Heart left ventricle (tissue), 16 donors: ENCODE results near the gene KCNJ2. TPM values are rescaled to one million over a fixed set of nuclear protein-coding genes. Genes with fewer than 3 reads are reported as not detected.

Experiments
- ATAC-seq, 4 donors: fragments of 200-7000 bp; cut with Tn5 transposase; one replicate each; pipeline ENCODE4 v1.9.1; 2020 to 2022; ENCODE audit warnings: moderate library complexity in 4 of 4, mild to moderate bottlenecking in 3 of 4, moderate number of reproducible peaks in 1 of 4
- DNase-seq, 5 donors: peaks; one replicate each; pipeline ENCODE4 v3.0.0-alpha.2; 2020
- H3K27ac ChIP-seq, 12 donors: fragments of 200-600 bp; sonication (generic) in 4 of 12; one replicate each; pipeline versions ENCODE4 v1.5.0 to v1.8.0; 2016 to 2022; ENCODE audit warnings: mild to moderate bottlenecking in 2 of 12
- H3K27me3 ChIP-seq, 9 donors: fragments of 200-600 bp; sonication (generic) in 2 of 9; one replicate each; pipeline versions ENCODE4 v1.5.1 to v1.8.0; 2016 to 2022; ENCODE audit warnings: mild to moderate bottlenecking in 3 of 9
- H3K36me3 ChIP-seq, 9 donors: fragments of 200-600 bp; sonication (generic) in 2 of 9; one replicate each; pipeline versions ENCODE4 v1.5.0 to v1.8.0; 2018 to 2022; ENCODE audit warnings: mild to moderate bottlenecking in 2 of 9
- H3K4me1 ChIP-seq, 12 donors: fragments of 200-600 bp; sonication (generic) in 4 of 12; one replicate each; pipeline versions ENCODE4 v1.5.0 to v1.8.0; 2016 to 2022; ENCODE audit warnings: mild to moderate bottlenecking in 3 of 12
- H3K4me3 ChIP-seq, 12 donors: fragments of 200-600 bp; sonication (generic) in 4 of 12; one replicate each; pipeline versions ENCODE4 v1.5.0 to v1.8.0; 2017 to 2022; ENCODE audit warnings: mild to moderate bottlenecking in 9 of 12, moderate library complexity in 4 of 12
- H3K9me3 ChIP-seq, 12 donors: fragments of 200-600 bp; sonication (generic) in 4 of 12; one replicate each; pipeline versions ENCODE4 v1.5.0 to v1.8.0; 2016 to 2022; ENCODE audit warnings: mild to moderate bottlenecking in 1 of 12
- CTCF ChIP-seq, 12 donors: fragments of 200-600 bp; sonication (generic) in 4 of 12; IDR thresholded peaks; one replicate each; pipeline versions ENCODE4 v1.5.0 to v1.8.0; 2018 to 2022; ENCODE audit warnings: antibody characterized with exemption in 12 of 12, mild to moderate bottlenecking in 5 of 12
- POLR2A ChIP-seq, 2 donors: fragments of 450-650 bp; IDR thresholded peaks; one replicate each; pipeline ENCODE4 v1.6.1; 2017; ENCODE audit warnings: antibody characterized with exemption in 2 of 2, mild to moderate bottlenecking in 2 of 2, moderate library complexity in 2 of 2
- WGBS, 4 donors: extraction: QIAGEN DNeasy Blood & Tissue Kit in 2 of 4; methylation state at CpG; one replicate each; pipeline versions ENCODE4 v1.1.5 to v1.1.7; 2013 to 2018; 5-methylcytosine and 5-hydroxymethylcytosine counted together
- intact Hi-C, 10 donors: fragments of 100-400 bp; cut with DNase I; formaldehyde crosslinking; loops; one replicate each; pipeline versions ENCODE4 v1.11.1 to v1.14.2; 2022
- polyA plus RNA-seq, 2 donors: library from polyadenylated mRNA; stranded (reverse); fragments of 200-250 nt; gene quantifications; one replicate each; pipeline ENCODE4 v1.2.3, GENCODE V29; 2013
- total RNA-seq, 9 donors: library from RNA; depleted of rRNA in 2 of 9; stranded (reverse); fragments of >200 nt in 2 of 9; fragmentation: NEBNext Ultra II Directional in 3 of 9; extraction: Animal tissue kit (Norgen Biotek cat#: 25700) in 3 of 9; gene quantifications; one replicate each; pipeline versions ENCODE4 v1.1.0 to v1.2.4, GENCODE V29; 2016 to 2023
- donor health status: ischemic (EF 13 %, LVEDD 7.1; RV severe dilation, severe dysfunction).
- donor health status: healthy with polysubstance abuse.
- donor health status: DM: no; HTN: yes; CAD: no.
- donor health status: DM: no; HTN: no; CAD: no.
- donor health status: ischemic (EF 25% LVEDD 6.9; RV normal size, moderate dysfunction).
- donor health status: ischemic (EF 25% LVEDD 5.7; RV mildly dilated, moderate dysfunction).
- donor health status: healthy.
- donor health status: DM: yes; HTN: yes; CAD: no.
- donor health status: ischemic (EF 35%, LVEDD 5.7; RV mildly dilated, moderate dysfunction).
- donor health status: nonischemic (EF 11% LVEDD 7.7; RV severe dilation, severe dysfunction).
- donor health status: DM: yes; HTN: yes; CAD: no.
- donor health status: PGD.
- donor health status: ischemic (EF 29% LVEDD 5.4; RV normal size, mild dysfunction).
- donor health status: nonischemic (EF 23%, LVEDD 6.1; RV moderate dilation, normal function).

The KCNJ2 gene
- total and polyA plus RNA-seq, 11 donors = 7.1 to 60.7 (median 41.8) TPM

GRCh38 chr17:70184207-70184606 is 14.9 kb downstream of the KCNJ2 start:
- no peak overlapping the region for H3K4me3 ChIP-seq
- ATAC-seq (no peak), DNase-seq (no peak)
- no peaks in the 10 kb centered on the region for H3K36me3 ChIP-seq
- TF ChIP-seq POLR2A (IDR thresholded peaks at IDR 0.05) = no peak
- no peak for TF ChIP-seq CTCF (IDR thresholded peaks at IDR 0.05)
- H3K27me3 ChIP-seq = no peaks in the 10 kb centered on the region
- H3K9me3 ChIP-seq = no peaks in the 10 kb centered on the region
- H3K27ac ChIP-seq = no peak overlapping the region
- intact Hi-C loops = no loop called here
- peaks cover 0 to 25% (median 4%) of the 10 kb centered on the region in 12 donors for H3K4me1 ChIP-seq

- DNase-seq = no peak
- WGBS, 4 donors = 46 to 67% (median 52%) methylated on average over 4 of the region's 4 CpGs
- H3K4me3 ChIP-seq = no peak overlapping the region
- TF ChIP-seq POLR2A (IDR thresholded peaks at IDR 0.05) (no peak), CTCF (IDR thresholded peaks at IDR 0.05) (no peak)
- H3K27ac ChIP-seq = peak overlapping the region in 1 of 12 donors; percentile 7
- ATAC-seq = no peak
- no peaks in the 10 kb centered on the region for H3K36me3 ChIP-seq
- intact Hi-C loops = no loop called here
- no peaks in the 10 kb centered on the region for H3K27me3 ChIP-seq
- H3K4me1 ChIP-seq = peaks cover 0 to 24% (median 4%) of the 10 kb centered on the region in 12 donors
- H3K9me3 ChIP-seq = peaks cover 0 to 3% (median 0%) of the 10 kb centered on the region in 12 donors
Observed at GRCh38 chr17:70184770-70185169, 15.4 kb downstream of the KCNJ2 start.

GRCh38 chr17:70185285-70185684 is 16.0 kb downstream of the KCNJ2 start:
- TF ChIP-seq CTCF (IDR thresholded peaks at IDR 0.05) (no peak), POLR2A (IDR thresholded peaks at IDR 0.05) (no peak)
- ATAC-seq (no peak), DNase-seq (no peak)
- Histone ChIP-seq H3K36me3 (no peaks in the 10 kb centered on the region), H3K4me1 (peaks cover 0 to 20% (median 2%) of the 10 kb centered on the region in 12 donors), H3K27ac (no peak overlapping the region), H3K9me3 (peaks cover 0 to 5% (median 0%) of the 10 kb centered on the region in 12 donors), H3K27me3 (no peaks in the 10 kb centered on the region), H3K4me3 (no peak overlapping the region)
- intact Hi-C loops = no loop called here
- 81 to 93% (median 89%) methylated on average over 3 of the region's 3 CpGs for WGBS, 4 donors

GRCh38 chr17:70187383-70187782 is 18.1 kb downstream of the KCNJ2 start:
- H3K27me3 ChIP-seq = no peaks in the 10 kb centered on the region
- no peak for ATAC-seq
- no peak overlapping the region for H3K27ac ChIP-seq
- peaks cover 0 to 5% (median 0%) of the 10 kb centered on the region in 12 donors for H3K9me3 ChIP-seq
- no peak overlapping the region for H3K4me3 ChIP-seq
- 83 to 92% (median 87%) methylated on average over 3 of the region's 3 CpGs for WGBS, 4 donors
- intact Hi-C loops = no loop called here
- TF ChIP-seq CTCF (IDR thresholded peaks at IDR 0.05) = no peak
- no peak for TF ChIP-seq POLR2A (IDR thresholded peaks at IDR 0.05)
- peaks cover 0 to 21% (median 0%) of the 10 kb centered on the region in 12 donors for H3K4me1 ChIP-seq
- no peak for DNase-seq
- H3K36me3 ChIP-seq = no peaks in the 10 kb centered on the region
